Neutrophil (primary cell): ENCODE measurements around the gene FAAP20.

Source experiments
- H3K27ac ChIP-seq: fragments of 200-600 bp; sonication (generic); 2 replicates; pipeline ENCODE4 v1.5.1; 2016; ENCODE audit warnings: mild to moderate bottlenecking, moderate library complexity
- H3K27me3 ChIP-seq: fragments of 200-600 bp; sonication (generic); 2 replicates; pipeline ENCODE4 v1.6.0; 2016; ENCODE audit warnings: mild to moderate bottlenecking
- H3K36me3 ChIP-seq: fragments of 200-600 bp; sonication (generic); 2 replicates; pipeline ENCODE4 v1.5.1; 2017
- H3K4me1 ChIP-seq, 2 experiments: fragments of 200-600 bp in 1 of 2; sonication (generic) in 1 of 2; 1 replicate in 1 of 2; 2 replicates in 1 of 2; pipeline versions ENCODE4 v1.5.1 to v1.6.1; 2013 to 2016; ENCODE audit warnings: low read depth in 1 of 2, low read length in 1 of 2, mild to moderate bottlenecking in 1 of 2, moderate library complexity in 1 of 2; ENCODE audit not compliant: control insufficient read depth in 1 of 2, insufficient read depth in 1 of 2
- H3K4me3 ChIP-seq, 2 experiments: fragments of 200-600 bp in 1 of 2; sonication (generic) in 1 of 2; 1 replicate in 1 of 2; 2 replicates in 1 of 2; pipeline ENCODE4 v1.5.1; 2013 to 2016; ENCODE audit warnings: low read depth in 1 of 2, low read length in 1 of 2, mild to moderate bottlenecking in 1 of 2, moderate library complexity in 1 of 2
- H3K9me3 ChIP-seq: fragments of 200-600 bp; sonication (generic); 2 replicates; pipeline ENCODE4 v1.5.1; 2016
- CTCF ChIP-seq: fragments of 200-600 bp; sonication (generic); IDR thresholded peaks from 2 replicates; pipeline ENCODE4 v1.5.1; 2016; ENCODE audit warnings: antibody characterized with exemption

The FAAP20 gene

DNA sequence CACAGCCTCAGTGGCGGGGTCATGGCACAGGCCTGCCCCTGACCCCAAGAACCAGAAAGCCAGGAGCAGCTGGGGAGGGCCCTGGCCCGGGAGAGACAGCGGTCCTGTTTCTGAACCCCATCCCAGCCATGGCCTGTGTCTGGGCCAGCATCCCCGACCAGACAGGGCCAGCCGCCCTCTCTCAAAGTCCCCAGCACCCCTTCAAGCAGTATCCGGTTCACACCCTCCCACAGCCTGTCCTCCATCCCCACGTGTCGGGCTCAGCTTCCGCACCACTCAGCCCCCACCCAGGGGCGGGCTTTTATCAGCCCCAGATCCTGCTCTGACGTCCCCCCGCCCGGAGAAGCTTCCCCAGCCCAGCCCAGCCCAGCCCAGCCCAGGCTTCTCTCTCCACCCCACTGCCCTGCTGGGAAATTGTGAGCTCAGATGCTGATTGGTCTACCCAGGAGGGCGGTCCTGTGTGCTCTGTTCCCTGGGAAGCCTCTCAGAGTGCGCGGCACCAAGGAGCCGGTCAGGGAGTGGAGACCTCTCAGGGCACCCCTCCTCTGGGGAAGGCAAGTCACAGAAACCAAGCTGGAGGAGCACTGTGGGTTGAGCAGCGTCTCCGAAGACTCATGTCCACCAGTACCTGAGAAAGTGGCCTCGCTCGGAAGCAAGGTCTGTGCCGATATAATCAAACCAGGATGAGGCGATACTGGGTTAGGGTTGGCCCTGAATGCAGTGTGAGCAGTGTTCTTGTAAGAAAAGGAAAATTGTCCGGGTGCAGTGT is 4.7 kb upstream of the FAAP20 start:
- TF ChIP-seq CTCF, result no peak
- no peaks in the 10 kb centered on the region for H3K9me3 ChIP-seq
- peaks cover 33% of the 10 kb centered on the region for H3K27me3 ChIP-seq
- H3K4me1 ChIP-seq, result peaks cover 0 to 20% of the 10 kb centered on the region in 2 experiments
- H3K36me3 ChIP-seq, result no peaks in the 10 kb centered on the region
- no peak overlapping the region for H3K27ac ChIP-seq
- no peak overlapping the region for H3K4me3 ChIP-seq

GRCh38 chr1:2198571-2198970 is 4.0 kb upstream of the FAAP20 start:
- H3K27me3 ChIP-seq, result peaks cover 33% of the 10 kb centered on the region
- H3K36me3 ChIP-seq, result no peaks in the 10 kb centered on the region
- H3K9me3 ChIP-seq, result no peaks in the 10 kb centered on the region
- no peak for TF ChIP-seq CTCF
- H3K4me1 ChIP-seq, result peaks cover 5 to 24% of the 10 kb centered on the region in 2 experiments
- H3K27ac ChIP-seq, result no peak overlapping the region
- H3K4me3 ChIP-seq, result no peak overlapping the region

DNA sequence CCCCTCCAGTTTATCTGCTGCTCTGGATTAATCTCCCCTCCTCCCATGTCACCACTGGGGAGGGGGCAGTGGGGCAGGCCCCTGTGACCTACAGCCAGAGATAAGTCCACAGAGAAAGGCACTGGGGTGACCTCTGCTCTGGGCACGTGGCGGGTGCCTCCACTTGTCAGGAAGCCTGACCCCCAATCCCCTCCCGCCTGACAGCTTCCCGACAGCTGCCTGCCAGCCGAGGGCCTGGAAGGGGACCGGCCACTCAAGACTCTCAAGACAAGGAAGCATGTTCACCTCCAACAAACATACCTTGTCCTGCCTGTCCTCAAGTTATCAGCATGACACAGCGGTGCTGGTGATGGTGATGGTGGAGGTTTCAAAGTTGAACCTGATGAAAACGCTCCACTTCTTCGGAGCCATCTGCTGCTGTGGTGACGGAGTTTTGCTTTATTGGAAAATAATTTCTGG is 3.2 kb upstream of the FAAP20 start:
- TF ChIP-seq CTCF, result no peak
- Histone ChIP-seq H3K36me3 (no peaks in the 10 kb centered on the region), H3K27ac (no peak overlapping the region)

GRCh38 chr1:2196901-2197638 is 2.5 kb upstream of the FAAP20 start:
- no peak for TF ChIP-seq CTCF
- Histone ChIP-seq H3K27me3 (peaks cover 33% of the 10 kb centered on the region), H3K27ac (no peak overlapping the region), H3K4me1 (peaks cover 9 to 28% of the 10 kb centered on the region in 2 experiments), H3K4me3 (no peak overlapping the region), H3K9me3 (no peaks in the 10 kb centered on the region), H3K36me3 (peaks cover 3% of the 10 kb centered on the region)

More for the DNA sequence above, 3.2 kb upstream of the FAAP20 start:
- Histone ChIP-seq H3K4me3 (no peak overlapping the region), H3K27me3 (peaks cover 33% of the 10 kb centered on the region), H3K9me3 (no peaks in the 10 kb centered on the region), H3K4me1 (peaks cover 9 to 28% of the 10 kb centered on the region in 2 experiments)

DNA sequence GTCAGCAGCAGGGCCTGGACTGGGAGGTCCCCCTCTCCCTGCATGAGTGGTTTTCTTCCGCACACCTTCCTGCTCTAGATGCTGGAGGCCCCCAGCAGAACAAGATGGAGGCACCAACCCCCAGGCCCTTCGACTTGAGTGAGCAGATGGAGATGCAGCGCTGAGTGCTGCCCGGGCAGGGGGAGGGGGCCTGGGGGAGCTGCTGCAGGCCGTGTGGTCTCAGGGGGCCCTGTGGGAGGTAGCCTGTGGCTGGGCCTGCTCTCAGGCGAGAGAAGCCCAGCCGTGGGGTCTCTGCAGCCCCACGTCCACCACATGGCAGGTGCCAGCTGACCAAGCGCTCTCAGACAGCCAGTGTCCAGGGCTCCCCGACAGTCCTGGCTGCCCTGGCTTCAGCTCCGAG is 1.2 kb upstream of the FAAP20 start:
- Histone ChIP-seq H3K27me3 (peaks cover 29% of the 10 kb centered on the region), H3K27ac (no peak overlapping the region), H3K9me3 (no peaks in the 10 kb centered on the region), H3K4me3 (no peak overlapping the region), H3K36me3 (peaks cover 3% of the 10 kb centered on the region), H3K4me1 (peaks cover 14 to 33% of the 10 kb centered on the region in 2 experiments)
- TF ChIP-seq CTCF, result no peak
